Endothelial cell of umbilical vein (primary cell): ENCODE measurements around the gene TPBG. TPM values are rescaled to one million over a fixed set of nuclear protein-coding genes. Genes with fewer than 3 reads are reported as not detected.

ENCODE experiments used
- BruUV-seq: library from RNA; stranded (reverse); fragments of 400-500 nt; replicated peaks from 2 replicates; lab custom pipeline; 2021; lab: Mats Ljungman, UMichigan
- CTCF ChIA-PET: fragments of 300-600, 350-600 bp; sonication (Branson Sonifier 250); formaldehyde crosslinking; loops from one replicate; lab custom pipeline; 2021; ENCODE audit warnings: antibody characterized with exemption, inconsistent platforms; lab: Charles Lee
- POLR2A ChIA-PET: fragments of 300-600, 350-600 bp; sonication (Branson Sonifier 250); formaldehyde crosslinking; loops from one replicate; lab custom pipeline; 2021; ENCODE audit warnings: antibody characterized with exemption, inconsistent platforms; lab: Charles Lee
- DNase-seq: peaks from one replicate; pipeline ENCODE4 v3.0.0-alpha.2; 2011; ENCODE audit warnings: low read depth, low spot score
- FAIRE-seq: peaks from 2 replicates; lab custom pipeline; 2011; peaks lifted over from hg19 to GRCh38; lab: Jason Lieb, UNC
- H2AFZ ChIP-seq: 2 replicates; pipeline ENCODE4 v1.6.0; 2012; ENCODE audit warnings: low read depth, low read length, control low read depth, inconsistent platforms
- H3K27ac ChIP-seq: 2 replicates; pipeline ENCODE4 v1.5.1; 2011; ENCODE audit warnings: low read depth, mild to moderate bottlenecking, control low read depth, low read length, moderate library complexity; ENCODE audit not compliant: insufficient read depth
- H3K27me3 ChIP-seq, 2 experiments: 2 replicates each; pipeline versions ENCODE4 v1.6.0 to v1.6.1; 2011; ENCODE audit warnings: low read length in 2 of 2, mixed read lengths in 1 of 2; ENCODE audit not compliant: control insufficient read depth in 2 of 2, insufficient read depth in 2 of 2
- H3K36me3 ChIP-seq, 2 experiments: 2 replicates in 1 of 2; 3 replicates in 1 of 2; pipeline ENCODE4 v1.5.1; 2011; ENCODE audit warnings: low read length in 2 of 2, mild to moderate bottlenecking in 1 of 2, moderate library complexity in 1 of 2; ENCODE audit not compliant: control insufficient read depth in 2 of 2, insufficient read depth in 2 of 2; ENCODE audit errors: extremely low read depth in 1 of 2
- H3K4me1 ChIP-seq: 3 replicates; pipeline ENCODE4 v1.5.1; 2011; ENCODE audit warnings: mild to moderate bottlenecking, low read length; ENCODE audit not compliant: control insufficient read depth, insufficient read depth; ENCODE audit errors: extremely low read depth
- H3K4me2 ChIP-seq: 2 replicates; pipeline ENCODE4 v1.6.1; 2011; ENCODE audit warnings: low read length, control low read depth, mixed read lengths; ENCODE audit not compliant: insufficient read depth
- H3K4me3 ChIP-seq, 3 experiments: fragments of 200-600 bp in 1 of 3; sonication (generic), shearing (Covaris generic) in 1 of 3; replicated peaks in 1 of 3; 2 replicates each; pipeline ENCODE4 v1.5.1; 2011 to 2016; ENCODE audit warnings: control low read depth in 3 of 3, low read length in 3 of 3, mild to moderate bottlenecking in 2 of 3, inconsistent platforms in 1 of 3, low read depth in 1 of 3, moderate library complexity in 1 of 3; ENCODE audit not compliant: insufficient read depth in 1 of 3
- H3K79me2 ChIP-seq: 2 replicates; pipeline ENCODE4 v1.6.0; 2012; ENCODE audit warnings: low read length, inconsistent platforms; ENCODE audit not compliant: control insufficient read depth, insufficient read depth
- H3K9ac ChIP-seq: replicated peaks from 2 replicates; pipeline ENCODE3; 2011; ENCODE audit warnings: low read length, control low read depth; ENCODE audit not compliant: insufficient read depth; ENCODE audit errors: extremely low read depth
- H3K9me1 ChIP-seq: replicated peaks from 3 replicates; pipeline ENCODE4 v1.6.0; 2011; ENCODE audit warnings: mild to moderate bottlenecking, low read length; ENCODE audit not compliant: control insufficient read depth, insufficient read depth; ENCODE audit errors: extremely low read depth
- H3K9me3 ChIP-seq: replicated peaks from 2 replicates; pipeline ENCODE4 v1.5.1; 2012; ENCODE audit warnings: low read length, inconsistent platforms; ENCODE audit not compliant: control insufficient read depth, insufficient read depth
- H4K20me1 ChIP-seq: replicated peaks from 2 replicates; pipeline ENCODE3; 2011; ENCODE audit warnings: mild to moderate bottlenecking, low read length; ENCODE audit not compliant: control insufficient read depth, insufficient read depth; ENCODE audit errors: extremely low read depth
- CTCF ChIP-seq, 2 donors: IDR thresholded peaks; 1 replicate in 1 of 2; 2 replicates in 1 of 2; pipeline ENCODE4 v1.5.1; 2011; ENCODE audit warnings: low read length in 2 of 2, mild to moderate bottlenecking in 2 of 2, moderate library complexity in 2 of 2, control low read depth in 1 of 2, inconsistent platforms in 1 of 2, low read depth in 1 of 2; ENCODE audit not compliant: insufficient read depth in 1 of 2; ENCODE audit errors: extremely low read depth in 1 of 2
- FOS ChIP-seq: IDR thresholded peaks from 2 replicates; pipeline ENCODE4 v1.6.1; 2011; ENCODE audit warnings: mild to moderate bottlenecking, low read length, moderate library complexity, borderline replicate concordance; ENCODE audit not compliant: insufficient read depth
- GATA2 ChIP-seq: IDR thresholded peaks from 2 replicates; pipeline ENCODE4 v1.7.0; 2011; ENCODE audit warnings: low read depth, mild to moderate bottlenecking, moderate library complexity, mixed read lengths, low read length; ENCODE audit not compliant: insufficient read length, insufficient read depth
- MAX ChIP-seq: IDR thresholded peaks from 2 replicates; pipeline ENCODE4 v1.6.1; 2011; ENCODE audit not compliant: insufficient read depth, insufficient read length
- MYC ChIP-seq: IDR thresholded peaks from one replicate; pipeline ENCODE4 v1.6.1; 2011; ENCODE audit warnings: mild to moderate bottlenecking, low read depth, low read length
- POLR2A ChIP-seq: IDR thresholded peaks from 2 replicates; pipeline ENCODE4 v1.6.1; 2012; ENCODE audit warnings: low read depth, mild to moderate bottlenecking, control low read depth, low read length
- POLR2AphosphoS5 ChIP-seq: IDR thresholded peaks from 2 replicates; pipeline ENCODE4 v1.6.1; 2012; ENCODE audit warnings: low read depth, mild to moderate bottlenecking, control low read depth, low read length, moderate library complexity; ENCODE audit not compliant: insufficient read depth
- dilution Hi-C: fragments of 300-500 bp; cut with MboI; formaldehyde crosslinking; loops from one replicate; pipeline ENCODE4 v1.15.0; 2019; ENCODE audit warnings: low sequenced_read_pairs; ENCODE audit not compliant: extremely low pct_ligation_motif_present
- intact Hi-C: fragments of 100-400 bp; cut with micrococcal nuclease; formaldehyde crosslinking; loops from one replicate; pipeline ENCODE4 v1.10.0; 2022
- polyA plus RNA-seq, 4 experiments: library from polyadenylated mRNA; depleted of rRNA in 3 of 4; stranded (reverse) in 3 of 4; unstranded in 1 of 4; fragments of >200 nt; gene quantifications; 2 replicates each; pipeline versions ENCODE4 v1.2.1 to v1.2.3, GENCODE V29; 2011 to 2012; ENCODE audit warnings: missing spikeins in 1 of 4
- total RNA-seq: library from RNA; stranded (reverse); gene quantifications from 2 replicates; pipeline ENCODE4 v1.2.3, GENCODE V29; 2021

Gene TPBG
- total and polyA plus RNA-seq, 2 donors (not counting 3 experiments of a cell fraction or from before 2014, with no cell fraction given): 7.5 to 9.0 TPM

- FAIRE-seq (no peak), DNase-seq (no peak)
- no peak overlapping the region for H3K9ac ChIP-seq
- no peak overlapping the region for H3K4me2 ChIP-seq
- no peaks in the 10 kb centered on the region for H3K36me3 ChIP-seq
- no TSS peak for BruUV-seq
- TF ChIP-seq MYC (no peak), FOS (no peak), POLR2AphosphoS5 (no peak), POLR2A (no peak)
- dilution Hi-C loops: no loop called here
- H3K4me3 ChIP-seq: no peak overlapping the region
- no peaks in the 10 kb centered on the region for H3K9me1 ChIP-seq
- ChIA-PET POLR2A (no interaction called here), CTCF (no interaction called here)
- H2AFZ ChIP-seq: no peak overlapping the region
- no peaks in the 10 kb centered on the region for H3K79me2 ChIP-seq
- H3K27me3 ChIP-seq: peaks cover 0 to 2% of the 10 kb centered on the region in 2 experiments
- H4K20me1 ChIP-seq: no peaks in the 10 kb centered on the region
- no peak overlapping the region for H3K27ac ChIP-seq
- H3K4me1 ChIP-seq: no peaks in the 10 kb centered on the region
- H3K9me3 ChIP-seq: no peaks in the 10 kb centered on the region
- intact Hi-C loops: no loop called here
These were observed 17.7 kb downstream of the TPBG start for GRCh38 chr6:82381278-82381677.

- Histone ChIP-seq H3K4me2 (no peak overlapping the region), H2AFZ (no peak overlapping the region), H3K27ac (no peak overlapping the region), H3K9ac (no peak overlapping the region), H3K36me3 (no peaks in the 10 kb centered on the region), H4K20me1 (no peaks in the 10 kb centered on the region), H3K4me1 (no peaks in the 10 kb centered on the region), H3K4me3 (no peak overlapping the region), H3K9me3 (no peaks in the 10 kb centered on the region), H3K9me1 (no peaks in the 10 kb centered on the region), H3K79me2 (no peaks in the 10 kb centered on the region), H3K27me3 (peaks cover 0 to 2% of the 10 kb centered on the region in 2 experiments)
- no peak for DNase-seq
- no peak for TF ChIP-seq CTCF (IDR thresholded peaks at IDR 0.05; ENCODE audit: extremely low read depth in 1 of 2, insufficient read depth in 1 of 2, low read depth in 1 of 2, low read length in 2 of 2)
- TF ChIP-seq FOS: no peak
- TF ChIP-seq GATA2: no peak
- no peak for TF ChIP-seq MAX
- dilution Hi-C loops: no loop called here
- BruUV-seq: no TSS peak
- no peak for FAIRE-seq
- intact Hi-C loops: no loop called here
- CTCF ChIA-PET: no interaction called here
- POLR2A ChIA-PET: no interaction called here
These were observed 21.5 kb downstream of the TPBG start for GRCh38 chr6:82385102-82385501.
